Activated T-helper 1 cell treated with anti-CD3 and anti-CD28 coated beads, Interleukin-12 subunit alpha, Interleukin-12 subunit beta, Interleukin-2, Interleukin-4 antibody, amounts not matched to agents 30 ng/mL and 10 ng/mL and 1 ng/mL, durations not matched to agents 14 hours and 24 hours and 36 hours (primary cell): ENCODE results near the gene PCK1. TPM values are rescaled to one million over a fixed set of nuclear protein-coding genes. Genes with fewer than 3 reads are reported as not detected.

ENCODE experiments used
- DNase-seq: peaks from one replicate; pipeline ENCODE4 v3.0.0; 2021; ENCODE audit warnings: low spot score
- H3K27ac Mint-ChIP-seq: one replicate; pipeline ENCODE4 v1.8.0; 2021; ENCODE audit warnings: mild to moderate bottlenecking, mixed read lengths
- H3K27me3 Mint-ChIP-seq: one replicate; pipeline ENCODE4 v1.8.0; 2022; ENCODE audit warnings: mild to moderate bottlenecking, moderate library complexity, mixed read lengths; ENCODE audit not compliant: insufficient read depth
- H3K36me3 Mint-ChIP-seq: one replicate; pipeline ENCODE4 v1.8.0; 2021; ENCODE audit warnings: low read depth, mixed read lengths
- H3K4me1 Mint-ChIP-seq: one replicate; pipeline ENCODE4 v1.8.0; 2021; ENCODE audit warnings: low read depth, mixed read lengths
- H3K4me3 Mint-ChIP-seq: one replicate; pipeline ENCODE4 v1.8.0; 2021; ENCODE audit warnings: mild to moderate bottlenecking, moderate library complexity, mixed read lengths
- H3K9me3 Mint-ChIP-seq: one replicate; pipeline ENCODE4 v1.8.0; 2021; ENCODE audit warnings: mixed read lengths
- intact Hi-C: fragments of 100-400 bp; cut with micrococcal nuclease; formaldehyde crosslinking; loops from one replicate; pipeline ENCODE4 v1.15.1; 2024
- total RNA-seq: library from RNA; stranded (reverse); gene quantifications from 2 replicates; pipeline ENCODE4 v1.2.3, GENCODE V29; 2022

PCK1 gene
- total RNA-seq, 1 donor from 2014 or later = not detected

- Mint-ChIP-seq H3K36me3 (no peaks in the 10 kb centered on the region), H3K9me3 (no peaks in the 10 kb centered on the region), H3K4me1 (no peaks in the 10 kb centered on the region)
Observed at GRCh38 chr20:57558614-57559288, 2.2 kb upstream of the PCK1 start.

GRCh38 chr20:57559289-57559634 lies 1.6 kb upstream of the PCK1 start:
- H3K4me3 Mint-ChIP-seq = no peak overlapping the region
- intact Hi-C loops = no loop called here
- H3K36me3 Mint-ChIP-seq = no peaks in the 10 kb centered on the region
- H3K27me3 Mint-ChIP-seq = peaks cover 9% of the 10 kb centered on the region
- no peaks in the 10 kb centered on the region for H3K9me3 Mint-ChIP-seq
- no peaks in the 10 kb centered on the region for H3K4me1 Mint-ChIP-seq
- no peak overlapping the region for H3K27ac Mint-ChIP-seq
- DNase-seq = no peak

More at GRCh38 chr20:57558614-57559288, 2.2 kb upstream of the PCK1 start:
- intact Hi-C loops = no loop called here
- Mint-ChIP-seq H3K4me3 (no peak overlapping the region), H3K27ac (no peak overlapping the region), H3K27me3 (peaks cover 9% of the 10 kb centered on the region)
- DNase-seq = no peak

GRCh38 chr20:57559658-57560553 lies 1.0 kb upstream of the PCK1 start:
- Mint-ChIP-seq H3K4me1 (no peaks in the 10 kb centered on the region), H3K9me3 (no peaks in the 10 kb centered on the region), H3K27me3 (peaks cover 6% of the 10 kb centered on the region), H3K4me3 (no peak overlapping the region), H3K27ac (no peak overlapping the region), H3K36me3 (no peaks in the 10 kb centered on the region)
- DNase-seq = no peak
- intact Hi-C loops = no loop called here

GRCh38 chr20:57561356-57562279 lies 708 bp downstream of the PCK1 start:
- Mint-ChIP-seq H3K9me3 (no peaks in the 10 kb centered on the region), H3K27me3 (peaks cover 11% of the 10 kb centered on the region), H3K27ac (no peak overlapping the region), H3K36me3 (no peaks in the 10 kb centered on the region), H3K4me1 (no peaks in the 10 kb centered on the region), H3K4me3 (no peak overlapping the region)
- intact Hi-C loops = no loop called here
- DNase-seq = no peak

GRCh38 chr20:57562541-57563465 lies 1.9 kb downstream of the PCK1 start:
- Mint-ChIP-seq H3K9me3 (no peaks in the 10 kb centered on the region), H3K27ac (no peak overlapping the region), H3K27me3 (peaks cover 14% of the 10 kb centered on the region), H3K4me1 (no peaks in the 10 kb centered on the region), H3K4me3 (no peak overlapping the region), H3K36me3 (no peaks in the 10 kb centered on the region)
- intact Hi-C loops = no loop called here
- DNase-seq = no peak

- H3K4me3 Mint-ChIP-seq = no peak overlapping the region
- H3K27me3 Mint-ChIP-seq = peaks cover 14% of the 10 kb centered on the region
- H3K27ac Mint-ChIP-seq = no peak overlapping the region
- no peak for DNase-seq
- intact Hi-C loops = no loop called here
- H3K9me3 Mint-ChIP-seq = no peaks in the 10 kb centered on the region
- no peaks in the 10 kb centered on the region for H3K4me1 Mint-ChIP-seq
- H3K36me3 Mint-ChIP-seq = no peaks in the 10 kb centered on the region
Observed at GRCh38 chr20:57563522-57563921, 2.6 kb downstream of the PCK1 start.

GRCh38 chr20:57564180-57564802 lies 3.4 kb downstream of the PCK1 start:
- Mint-ChIP-seq H3K36me3 (no peaks in the 10 kb centered on the region), H3K9me3 (no peaks in the 10 kb centered on the region), H3K27me3 (peaks cover 16% of the 10 kb centered on the region), H3K4me3 (no peak overlapping the region), H3K27ac (no peak overlapping the region), H3K4me1 (no peaks in the 10 kb centered on the region)
- DNase-seq = no peak
- intact Hi-C loops = no loop called here

- Mint-ChIP-seq H3K27me3 (peaks cover 15% of the 10 kb centered on the region), H3K4me3 (no peak overlapping the region), H3K27ac (no peak overlapping the region), H3K9me3 (no peaks in the 10 kb centered on the region), H3K36me3 (no peaks in the 10 kb centered on the region), H3K4me1 (no peaks in the 10 kb centered on the region)
- DNase-seq = no peak
- intact Hi-C loops = no loop called here
Observed at GRCh38 chr20:57564951-57565642, 4.2 kb downstream of the PCK1 start.

GRCh38 chr20:57566399-57566798 lies 5.5 kb downstream of the PCK1 start:
- H3K4me3 Mint-ChIP-seq = no peak overlapping the region
- H3K36me3 Mint-ChIP-seq = no peaks in the 10 kb centered on the region
- H3K9me3 Mint-ChIP-seq = no peaks in the 10 kb centered on the region
- intact Hi-C loops = no loop called here
- peaks cover 15% of the 10 kb centered on the region for H3K27me3 Mint-ChIP-seq
- no peak overlapping the region for H3K27ac Mint-ChIP-seq
- no peak for DNase-seq
- no peaks in the 10 kb centered on the region for H3K4me1 Mint-ChIP-seq

- no peaks in the 10 kb centered on the region for H3K4me1 Mint-ChIP-seq
- no peaks in the 10 kb centered on the region for H3K36me3 Mint-ChIP-seq
- no peaks in the 10 kb centered on the region for H3K9me3 Mint-ChIP-seq
- no peak for DNase-seq
- no peak overlapping the region for H3K4me3 Mint-ChIP-seq
- H3K27ac Mint-ChIP-seq = no peak overlapping the region
- intact Hi-C loops = no loop called here
- peaks cover 15% of the 10 kb centered on the region for H3K27me3 Mint-ChIP-seq
Observed at GRCh38 chr20:57566803-57567459, 6.0 kb downstream of the PCK1 start.

- H3K36me3 Mint-ChIP-seq = no peaks in the 10 kb centered on the region
- intact Hi-C loops = no loop called here
Observed at GRCh38 chr20:57567471-57568079, 6.7 kb downstream of the PCK1 start.

More at GRCh38 chr20:57567471-57568079, 6.7 kb downstream of the PCK1 start:
- no peak overlapping the region for H3K4me3 Mint-ChIP-seq
- no peak overlapping the region for H3K27ac Mint-ChIP-seq
- no peaks in the 10 kb centered on the region for H3K4me1 Mint-ChIP-seq
- no peak for DNase-seq
- no peaks in the 10 kb centered on the region for H3K9me3 Mint-ChIP-seq
- peaks cover 15% of the 10 kb centered on the region for H3K27me3 Mint-ChIP-seq
